Uterus (tissue), 4 donors: Measurements from ENCODE around the gene S100A1. TPM values are rescaled to one million over a fixed set of nuclear protein-coding genes. Genes with fewer than 3 reads are reported as not detected.

Experiments
- DNase-seq, 2 donors: peaks; one replicate each; pipeline ENCODE4 v3.0.0-alpha.2; 2019 to 2020
- H3K27ac ChIP-seq, 2 donors: fragments of 200-600 bp; sonication (generic); 1 replicate in 1 of 2; 2 replicates in 1 of 2; pipeline ENCODE4 v1.5.1; 2016 to 2018
- H3K27me3 ChIP-seq, 2 donors: fragments of 200-600 bp; sonication (generic); one replicate each; pipeline ENCODE4 v1.5.1; 2018 to 2019; ENCODE audit warnings: control low read depth in 1 of 2
- H3K36me3 ChIP-seq, 2 donors: fragments of 200-600 bp; sonication (generic); one replicate each; pipeline ENCODE4 v1.5.1; 2019; ENCODE audit warnings: control low read depth in 1 of 2
- H3K4me1 ChIP-seq, 2 donors: fragments of 200-600 bp; sonication (generic); one replicate each; pipeline ENCODE4 v1.5.1; 2018 to 2019; ENCODE audit warnings: control low read depth in 1 of 2
- H3K4me3 ChIP-seq, 2 donors: fragments of 200-600 bp; sonication (generic); 1 replicate in 1 of 2; 2 replicates in 1 of 2; pipeline ENCODE4 v1.5.1; 2018 to 2019; ENCODE audit warnings: mild to moderate bottlenecking in 1 of 2
- H3K9me3 ChIP-seq, 2 donors: fragments of 200-600 bp; sonication (generic); one replicate each; pipeline ENCODE4 v1.5.1; 2019; ENCODE audit warnings: control low read depth in 1 of 2
- POLR2A ChIP-seq, 2 donors: fragments of 450-650 bp; IDR thresholded peaks; one replicate each; pipeline ENCODE4 v1.6.1; 2016; ENCODE audit warnings: antibody characterized with exemption in 2 of 2, mild to moderate bottlenecking in 1 of 2, moderate library complexity in 1 of 2
- intact Hi-C: fragments of 100-400 bp; cut with DNase I; formaldehyde crosslinking; loops from one replicate; pipeline ENCODE4 v1.15.1; 2023; ENCODE audit warnings: low total_unique reads
- total RNA-seq, 4 donors: library from RNA; depleted of rRNA in 3 of 4; stranded (reverse); fragments of >200 nt in 3 of 4; gene quantifications; one replicate each; pipeline versions ENCODE4 v1.1.0 to v1.2.4, GENCODE V29; 2014 to 2023
- TF ChIP-seq, protein P1 (sequence below), 4 experiments: fragments of 200-600 bp in 2 of 4; fragments of 450-650 bp in 2 of 4; sonication (generic) in 2 of 4; IDR thresholded peaks; one replicate each; pipeline ENCODE4 v1.5.1; 2016 to 2019; ENCODE audit warnings: antibody characterized with exemption in 4 of 4, mild to moderate bottlenecking in 2 of 4, moderate library complexity in 1 of 4
- donor health status: DM: yes; HTN: yes; CAD: no.

S100A1 gene
- total RNA-seq, 4 donors from 2014 or later, result 3.8 TPM; not detected in 3

DNA sequence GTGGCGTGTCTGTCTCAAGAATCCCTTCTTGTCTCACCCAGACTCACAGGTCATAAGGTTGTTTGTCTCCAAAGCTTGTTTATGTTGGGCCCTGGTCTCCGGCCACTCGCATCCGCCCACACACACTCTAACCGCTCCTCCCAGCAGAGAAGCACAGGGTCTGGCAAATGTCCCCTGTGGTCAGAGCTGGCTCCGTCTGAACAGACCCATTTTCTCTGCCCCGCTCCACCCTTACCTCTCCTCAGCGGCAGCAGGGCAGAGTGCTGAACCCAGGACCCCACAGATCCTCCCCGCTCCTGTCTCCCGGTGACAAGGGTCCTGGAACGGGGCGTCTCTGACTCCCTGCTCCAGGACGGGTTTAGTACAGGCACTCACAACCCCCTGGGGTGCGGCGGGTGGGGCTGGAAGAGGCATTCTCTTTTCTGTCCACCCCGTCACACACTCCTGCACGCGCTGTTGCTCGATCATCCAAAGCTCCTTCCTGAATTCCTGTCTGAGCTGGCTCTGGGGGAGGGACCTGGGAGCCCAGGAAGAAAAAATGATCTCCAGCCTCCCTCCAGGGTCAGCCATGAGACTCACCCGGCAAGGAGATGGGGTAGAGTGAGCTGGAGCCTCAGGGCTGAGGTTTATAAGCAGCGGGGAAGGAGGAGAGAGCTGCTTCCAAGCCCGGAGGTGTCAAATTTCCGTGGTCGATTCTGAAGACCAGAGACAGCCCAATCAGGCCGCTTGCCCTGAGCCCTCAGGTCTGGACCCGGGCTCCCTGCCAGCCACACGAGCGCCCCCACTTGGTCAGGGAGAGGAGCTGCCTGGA, 1.1 kb upstream of the S100A1 start, which contains the start of gene S100A13:
TSS of gene S100A13 (minus strand) at position 602 of the 811 bp plus-strand sequence. CDS start 1,033 bp downstream, outside the sequence.
- Histone ChIP-seq H3K36me3 (no peaks in the 10 kb centered on the region), H3K27me3 (no peaks in the 10 kb centered on the region), H3K27ac (peak within 1 kb of the TSS; percentile 93 to 98), H3K4me1 (peaks cover 0 to 6% of the 10 kb centered on the region in 2 donors), H3K4me3 (peak within 1 kb of the TSS; percentile 53 to 78), H3K9me3 (no peaks in the 10 kb centered on the region)
- TF ChIP-seq, protein P1, sequence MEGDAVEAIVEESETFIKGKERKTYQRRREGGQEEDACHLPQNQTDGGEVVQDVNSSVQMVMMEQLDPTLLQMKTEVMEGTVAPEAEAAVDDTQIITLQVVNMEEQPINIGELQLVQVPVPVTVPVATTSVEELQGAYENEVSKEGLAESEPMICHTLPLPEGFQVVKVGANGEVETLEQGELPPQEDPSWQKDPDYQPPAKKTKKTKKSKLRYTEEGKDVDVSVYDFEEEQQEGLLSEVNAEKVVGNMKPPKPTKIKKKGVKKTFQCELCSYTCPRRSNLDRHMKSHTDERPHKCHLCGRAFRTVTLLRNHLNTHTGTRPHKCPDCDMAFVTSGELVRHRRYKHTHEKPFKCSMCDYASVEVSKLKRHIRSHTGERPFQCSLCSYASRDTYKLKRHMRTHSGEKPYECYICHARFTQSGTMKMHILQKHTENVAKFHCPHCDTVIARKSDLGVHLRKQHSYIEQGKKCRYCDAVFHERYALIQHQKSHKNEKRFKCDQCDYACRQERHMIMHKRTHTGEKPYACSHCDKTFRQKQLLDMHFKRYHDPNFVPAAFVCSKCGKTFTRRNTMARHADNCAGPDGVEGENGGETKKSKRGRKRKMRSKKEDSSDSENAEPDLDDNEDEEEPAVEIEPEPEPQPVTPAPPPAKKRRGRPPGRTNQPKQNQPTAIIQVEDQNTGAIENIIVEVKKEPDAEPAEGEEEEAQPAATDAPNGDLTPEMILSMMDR (IDR thresholded peaks at IDR 0.05), result peak; percentile 31 to 50 (median 42)
- peak; percentile 38 to 58 for TF ChIP-seq POLR2A (IDR thresholded peaks at IDR 0.05)
- DNase-seq, result peak; percentile 80 to 84
- intact Hi-C loops, result no loop called here

DNA sequence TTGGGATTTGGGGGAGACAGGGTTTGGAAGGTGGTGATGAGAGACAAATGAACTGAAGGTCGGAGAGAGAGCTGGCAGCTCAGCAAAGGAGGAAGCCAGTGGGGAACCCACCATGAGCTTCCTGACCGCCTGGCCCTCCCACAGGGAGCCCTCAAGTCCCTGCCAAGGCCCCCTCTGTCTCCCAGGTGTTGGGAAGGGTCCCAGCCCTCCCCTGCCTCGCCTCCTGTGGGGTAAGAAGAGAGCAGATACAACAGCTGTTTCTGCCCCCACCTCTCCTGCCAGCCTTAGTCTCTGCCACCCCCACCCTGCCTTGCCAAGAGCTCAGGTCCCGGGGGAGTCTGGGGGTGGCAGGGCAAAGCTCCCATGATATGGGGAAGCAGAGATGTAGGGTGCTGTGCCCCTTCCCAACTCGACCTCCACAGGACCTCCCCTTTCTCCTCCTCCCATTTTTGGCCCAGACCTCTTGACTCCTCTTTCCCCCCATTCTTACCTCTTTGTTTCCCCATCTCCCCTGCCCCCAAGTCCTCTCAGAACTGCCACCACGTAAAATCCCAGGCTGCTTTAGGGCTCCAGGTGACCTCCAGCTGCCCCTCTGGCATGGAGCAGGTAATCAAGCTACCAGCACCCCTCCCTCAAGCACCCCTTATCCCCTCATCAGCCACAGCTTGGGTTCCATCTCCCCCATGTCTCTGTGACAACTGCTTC, 556 bp downstream of the S100A1 start:
- no peaks in the 10 kb centered on the region for H3K27me3 ChIP-seq
- no peaks in the 10 kb centered on the region for H3K36me3 ChIP-seq
- TF ChIP-seq, protein P1 (IDR thresholded peaks at IDR 0.05), result no peak
- no peak for TF ChIP-seq POLR2A (IDR thresholded peaks at IDR 0.05)
- peak overlapping the region; percentile 93 to 98 for H3K27ac ChIP-seq
- H3K4me1 ChIP-seq, result peaks cover 0 to 6% of the 10 kb centered on the region in 2 donors
- no peaks in the 10 kb centered on the region for H3K9me3 ChIP-seq
- DNase-seq, result no peak
- H3K4me3 ChIP-seq, result no peak overlapping the region
- intact Hi-C loops, result no loop called here

DNA sequence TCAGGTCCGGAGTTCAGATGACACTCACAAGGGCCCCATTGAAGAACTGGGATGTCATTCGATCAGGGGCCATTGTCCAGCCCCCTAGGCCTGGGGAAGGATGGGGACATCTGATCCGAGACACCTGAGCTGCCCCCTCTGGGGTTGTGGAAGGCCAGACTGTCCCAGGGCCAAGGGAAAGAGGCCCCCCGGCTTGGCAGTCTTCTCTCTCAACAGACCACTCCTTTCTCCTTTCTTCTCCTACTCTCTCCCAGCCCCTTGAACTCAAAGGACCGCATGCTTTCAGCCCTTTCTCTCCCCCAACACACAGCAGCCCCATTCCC, 1.1 kb downstream of the S100A1 start:
- TF ChIP-seq, protein P1 (IDR thresholded peaks at IDR 0.05), result no peak
- no peak for TF ChIP-seq POLR2A (IDR thresholded peaks at IDR 0.05)
- H3K4me3 ChIP-seq, result no peak overlapping the region
- no peaks in the 10 kb centered on the region for H3K9me3 ChIP-seq
- no peak for DNase-seq
- no peak overlapping the region for H3K27ac ChIP-seq
- no peaks in the 10 kb centered on the region for H3K36me3 ChIP-seq
- intact Hi-C loops, result no loop called here
- H3K27me3 ChIP-seq, result no peaks in the 10 kb centered on the region
- peaks cover 0 to 6% of the 10 kb centered on the region in 2 donors for H3K4me1 ChIP-seq

DNA sequence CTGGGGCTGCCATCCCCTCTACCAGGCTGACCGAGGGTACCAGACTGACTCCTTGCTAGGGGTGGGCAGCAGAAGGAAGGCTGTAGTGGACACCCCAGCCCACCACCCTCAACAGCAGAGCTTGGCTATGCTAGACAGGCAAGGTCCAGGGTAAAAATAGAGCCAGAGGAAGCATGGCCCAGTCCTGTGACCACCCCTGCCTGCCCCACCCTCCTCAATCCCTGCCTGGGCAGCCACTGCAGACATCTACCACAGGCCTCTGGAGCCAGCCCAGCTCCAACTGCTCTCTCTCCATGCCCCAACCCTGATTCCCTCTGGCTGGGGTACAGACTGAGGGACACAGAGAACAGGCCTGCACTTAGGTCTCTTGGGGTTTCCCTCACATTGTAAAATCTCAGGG, 1.7 kb downstream of the S100A1 start:
- TF ChIP-seq POLR2A (IDR thresholded peaks at IDR 0.05), result no peak
- TF ChIP-seq, protein P1 (IDR thresholded peaks at IDR 0.05), result no peak
- no peak for DNase-seq
- Histone ChIP-seq H3K4me3 (no peak overlapping the region), H3K27ac (no peak overlapping the region), H3K36me3 (no peaks in the 10 kb centered on the region), H3K4me1 (peaks cover 0 to 6% of the 10 kb centered on the region in 2 donors), H3K9me3 (no peaks in the 10 kb centered on the region), H3K27me3 (no peaks in the 10 kb centered on the region)
- intact Hi-C loops, result no loop called here

DNA sequence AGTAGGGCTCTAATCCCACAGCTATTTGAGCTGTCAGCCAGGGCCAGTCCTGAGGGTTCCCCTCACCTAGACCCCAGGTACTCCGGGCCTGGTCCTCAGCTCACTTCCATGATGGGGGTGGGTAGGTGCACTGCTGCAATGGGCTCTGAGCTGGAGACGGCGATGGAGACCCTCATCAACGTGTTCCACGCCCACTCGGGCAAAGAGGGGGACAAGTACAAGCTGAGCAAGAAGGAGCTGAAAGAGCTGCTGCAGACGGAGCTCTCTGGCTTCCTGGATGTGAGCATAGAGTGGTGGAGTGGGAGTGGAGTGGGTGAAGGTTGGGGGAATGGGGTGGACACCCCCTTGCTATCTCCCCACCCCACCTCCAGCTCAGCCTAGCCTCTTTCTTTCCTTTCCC, 2.1 kb downstream of the S100A1 start:
- Histone ChIP-seq H3K9me3 (no peaks in the 10 kb centered on the region), H3K27me3 (no peaks in the 10 kb centered on the region), H3K4me3 (no peak overlapping the region), H3K4me1 (peaks cover 0 to 8% of the 10 kb centered on the region in 2 donors), H3K36me3 (no peaks in the 10 kb centered on the region), H3K27ac (no peak overlapping the region)
- no peak for DNase-seq
- intact Hi-C loops, result no loop called here
- TF ChIP-seq, protein P1 (IDR thresholded peaks at IDR 0.05), result no peak
- TF ChIP-seq POLR2A (IDR thresholded peaks at IDR 0.05), result no peak
